Vagina (tissue), 2 donors: ENCODE measurements around the gene GALR2.

ENCODE experiments used
- POLR2A ChIP-seq, 2 donors: fragments of 450-650 bp; IDR thresholded peaks; one replicate each; pipeline ENCODE4 v1.6.1; 2017; ENCODE audit warnings: antibody characterized with exemption in 2 of 2, mild to moderate bottlenecking in 2 of 2, moderate library complexity in 2 of 2
- TF ChIP-seq, protein P1 (sequence below), 3 experiments: fragments of 450-650 bp in 2 of 3; fragments of 200-600 bp in 1 of 3; sonication (generic) in 1 of 3; IDR thresholded peaks; one replicate each; pipeline ENCODE4 v1.5.1; 2017 to 2019; ENCODE audit warnings: antibody characterized with exemption in 3 of 3, mild to moderate bottlenecking in 2 of 3, moderate library complexity in 2 of 3

DNA sequence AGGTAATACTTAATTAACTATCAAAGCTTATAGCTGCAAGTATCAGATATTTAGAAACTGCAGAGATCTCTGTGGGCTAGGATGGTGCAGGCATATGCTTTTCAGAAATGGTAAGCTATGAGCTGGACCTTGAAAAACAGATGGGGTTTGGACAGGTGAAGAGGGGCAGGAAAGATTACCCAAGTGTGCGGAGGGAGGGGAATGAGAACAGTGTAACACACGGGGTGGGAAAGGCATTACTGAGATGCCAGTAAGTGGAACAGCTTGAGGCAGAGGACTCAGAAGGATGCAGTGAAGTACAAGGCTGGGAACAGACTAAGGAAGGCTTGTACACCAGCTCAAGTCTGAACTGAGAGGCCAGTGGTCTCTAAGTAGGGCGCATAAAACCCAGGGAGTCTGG lies 25.3 kb upstream of the GALR2 start:
- no peak for TF ChIP-seq POLR2A (IDR thresholded peaks at IDR 0.05)
- TF ChIP-seq, protein P1, sequence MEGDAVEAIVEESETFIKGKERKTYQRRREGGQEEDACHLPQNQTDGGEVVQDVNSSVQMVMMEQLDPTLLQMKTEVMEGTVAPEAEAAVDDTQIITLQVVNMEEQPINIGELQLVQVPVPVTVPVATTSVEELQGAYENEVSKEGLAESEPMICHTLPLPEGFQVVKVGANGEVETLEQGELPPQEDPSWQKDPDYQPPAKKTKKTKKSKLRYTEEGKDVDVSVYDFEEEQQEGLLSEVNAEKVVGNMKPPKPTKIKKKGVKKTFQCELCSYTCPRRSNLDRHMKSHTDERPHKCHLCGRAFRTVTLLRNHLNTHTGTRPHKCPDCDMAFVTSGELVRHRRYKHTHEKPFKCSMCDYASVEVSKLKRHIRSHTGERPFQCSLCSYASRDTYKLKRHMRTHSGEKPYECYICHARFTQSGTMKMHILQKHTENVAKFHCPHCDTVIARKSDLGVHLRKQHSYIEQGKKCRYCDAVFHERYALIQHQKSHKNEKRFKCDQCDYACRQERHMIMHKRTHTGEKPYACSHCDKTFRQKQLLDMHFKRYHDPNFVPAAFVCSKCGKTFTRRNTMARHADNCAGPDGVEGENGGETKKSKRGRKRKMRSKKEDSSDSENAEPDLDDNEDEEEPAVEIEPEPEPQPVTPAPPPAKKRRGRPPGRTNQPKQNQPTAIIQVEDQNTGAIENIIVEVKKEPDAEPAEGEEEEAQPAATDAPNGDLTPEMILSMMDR (IDR thresholded peaks at IDR 0.05), result no peak
